ENCODE results near the gene ELL.

The ELL gene

DNA sequence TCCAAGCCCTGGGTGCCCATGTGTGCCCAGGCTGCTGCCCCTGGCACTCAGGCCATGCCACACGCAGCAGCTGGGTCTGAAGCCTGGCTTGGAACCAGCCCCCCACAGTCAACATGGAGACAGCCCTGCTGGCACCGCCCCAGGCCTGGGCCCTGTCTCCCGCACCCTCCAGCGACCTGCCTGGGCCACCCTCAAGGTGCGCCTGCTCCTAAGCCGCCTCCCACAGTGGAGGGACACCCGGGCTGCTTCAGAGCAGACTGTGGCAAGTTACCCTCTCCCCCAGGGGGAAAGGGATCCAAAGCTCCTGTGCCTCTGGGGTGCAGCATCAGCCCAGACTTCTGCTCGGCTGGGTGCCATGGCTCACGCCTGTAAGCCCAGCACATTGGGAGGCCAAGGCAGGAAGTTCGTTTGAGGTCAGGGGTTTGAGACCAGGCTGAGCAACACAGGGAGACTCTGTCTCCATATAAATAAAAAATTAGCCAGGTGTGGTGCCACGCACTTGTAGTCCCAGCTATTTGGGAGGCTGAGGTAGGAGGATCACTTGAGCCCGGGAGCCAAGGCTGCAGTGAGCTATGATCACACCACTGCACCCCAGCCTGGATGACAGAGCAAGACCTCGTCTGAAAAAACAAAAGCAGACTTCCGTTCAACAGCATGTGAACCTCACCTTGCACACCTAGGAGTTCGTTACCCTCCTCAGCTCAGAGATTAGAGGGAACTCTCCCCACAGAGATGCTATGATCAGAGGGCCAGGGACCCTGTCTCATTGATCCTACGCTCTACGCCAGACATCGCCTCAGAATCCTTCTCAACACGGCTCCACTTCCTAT lies 15.6 kb downstream of the ELL start:
- peaks cover 77 to 85% of the 10 kb centered on the region in 2 donors for H3K4me1 ChIP-seq (ENCODE audit: control insufficient read depth in 1 of 2, insufficient read depth in 2 of 2, low read length in 2 of 2)
- H3K27ac ChIP-seq (ENCODE audit: low read depth, low read length) = no peak overlapping the region
- peak overlapping the region; percentile 1 to 43 for H3K4me3 ChIP-seq (ENCODE audit: low read depth in 1 of 2, low read length in 2 of 2)
- no peaks in the 10 kb centered on the region for H3K36me3 ChIP-seq (ENCODE audit: control insufficient read depth in 1 of 2, insufficient read depth in 2 of 2, low read length in 2 of 2)
- no peaks in the 10 kb centered on the region for H3K9me3 ChIP-seq (ENCODE audit: control insufficient read depth in 1 of 2, low read length in 2 of 2)
- H3K9ac ChIP-seq (ENCODE audit: low read depth in 1 of 2, low read length in 2 of 2) = peak overlapping the region; percentile 50 to 54
- no peaks in the 10 kb centered on the region for H3K27me3 ChIP-seq (ENCODE audit: control insufficient read depth in 1 of 2, insufficient read depth in 2 of 2, low read length in 2 of 2)

DNA sequence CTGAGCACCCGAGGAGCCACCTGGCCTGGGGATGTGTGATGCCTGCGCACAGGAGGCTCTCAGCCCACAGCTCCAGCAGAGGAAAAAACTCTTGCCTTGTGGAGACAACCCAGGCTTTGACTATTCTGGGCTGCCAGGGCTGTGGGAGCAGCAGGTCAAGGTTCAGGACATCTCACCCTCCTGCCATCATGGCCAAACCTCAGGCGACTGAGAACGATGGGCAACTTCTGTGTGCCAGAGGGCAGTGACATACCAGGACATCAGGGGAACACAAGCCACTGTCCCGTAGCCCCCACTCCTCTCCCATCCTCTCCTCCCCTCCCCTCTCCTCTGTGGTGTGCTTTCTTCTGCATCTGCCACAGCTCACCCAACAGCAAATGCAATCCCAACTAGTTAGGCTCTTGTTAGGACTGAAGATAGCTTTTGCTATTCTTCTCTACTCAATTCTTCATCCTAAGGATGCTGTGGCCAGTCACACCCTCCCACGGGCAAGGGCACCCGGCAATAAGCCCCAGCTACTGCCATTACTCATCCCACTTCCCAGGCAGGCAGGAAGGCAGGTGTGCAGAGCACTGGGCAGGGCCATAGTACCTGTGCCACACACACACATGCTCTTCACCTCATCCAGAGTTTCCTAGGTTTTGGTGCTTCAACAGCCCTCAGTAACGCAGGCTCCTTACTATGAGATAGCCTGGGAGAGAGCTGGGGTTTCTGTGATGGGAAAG lies 16.8 kb downstream of the ELL start:
- H3K36me3 ChIP-seq (ENCODE audit: control insufficient read depth in 1 of 2, insufficient read depth in 2 of 2, low read length in 2 of 2) = no peaks in the 10 kb centered on the region
- H3K4me1 ChIP-seq (ENCODE audit: control insufficient read depth in 1 of 2, insufficient read depth in 2 of 2, low read length in 2 of 2) = peaks cover 87 to 88% of the 10 kb centered on the region in 2 donors
- H3K4me3 ChIP-seq (ENCODE audit: low read depth in 1 of 2, low read length in 2 of 2) = peak overlapping the region; percentile 6 to 43
- H3K9me3 ChIP-seq (ENCODE audit: control insufficient read depth in 1 of 2, low read length in 2 of 2) = no peaks in the 10 kb centered on the region
- H3K27me3 ChIP-seq (ENCODE audit: control insufficient read depth in 1 of 2, insufficient read depth in 2 of 2, low read length in 2 of 2) = no peaks in the 10 kb centered on the region
- peak overlapping the region; percentile 53 for H3K27ac ChIP-seq (ENCODE audit: low read depth, low read length)
- H3K9ac ChIP-seq (ENCODE audit: low read depth in 1 of 2, low read length in 2 of 2) = peak overlapping the region; percentile 49 to 50

DNA sequence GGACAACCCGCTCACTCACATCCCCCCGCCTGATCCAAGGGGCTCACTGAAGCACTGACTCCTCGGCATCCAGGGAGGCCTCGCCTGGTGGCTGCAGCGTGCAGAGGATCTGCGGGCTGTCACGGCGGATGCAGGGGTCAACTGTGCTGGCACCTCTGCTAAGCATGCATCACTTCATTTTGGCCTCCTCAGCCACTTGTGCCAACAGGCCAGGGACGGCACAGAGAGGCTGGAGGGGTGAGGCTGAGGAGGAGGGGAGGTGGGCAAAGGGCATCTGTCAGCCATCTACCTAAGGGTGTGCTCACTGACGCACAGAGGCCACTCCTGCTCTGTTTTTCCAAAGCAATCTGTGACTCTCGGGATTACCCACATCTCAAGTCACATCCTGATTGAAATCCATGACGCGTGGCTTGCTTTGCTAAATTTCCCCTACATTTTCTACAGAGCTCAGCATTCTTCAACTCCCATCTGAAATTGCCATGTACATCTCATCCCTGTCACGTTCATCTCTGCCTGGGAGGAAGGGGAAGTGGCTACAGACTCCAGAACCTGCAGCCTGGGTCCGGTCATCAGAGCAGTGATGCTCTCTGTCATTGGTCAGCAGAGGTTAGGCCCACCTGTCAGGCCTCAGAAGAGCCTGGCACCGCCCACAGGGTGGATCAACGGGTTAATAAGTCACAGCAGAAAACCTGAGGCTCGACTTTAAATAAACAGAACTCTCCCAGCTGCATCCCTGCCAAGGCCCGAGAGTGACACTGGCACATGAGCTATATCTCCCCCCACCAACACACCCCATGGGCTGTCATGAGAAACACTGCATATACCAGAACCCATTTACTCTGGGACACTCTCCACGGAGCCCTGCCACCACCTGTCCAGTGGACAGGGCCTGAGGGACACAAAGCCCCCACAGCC lies 17.6 kb downstream of the ELL start:
- Histone ChIP-seq H3K9ac (ENCODE audit: low read depth in 1 of 2, low read length in 2 of 2) (peak overlapping the region; percentile 49 to 50), H3K36me3 (ENCODE audit: control insufficient read depth in 1 of 2, insufficient read depth in 2 of 2, low read length in 2 of 2) (no peaks in the 10 kb centered on the region), H3K9me3 (ENCODE audit: control insufficient read depth in 1 of 2, low read length in 2 of 2) (no peaks in the 10 kb centered on the region), H3K4me3 (ENCODE audit: low read depth in 1 of 2, low read length in 2 of 2) (peak overlapping the region; percentile 43 to 57), H3K27ac (ENCODE audit: low read depth, low read length) (peak overlapping the region; percentile 53), H3K27me3 (ENCODE audit: control insufficient read depth in 1 of 2, insufficient read depth in 2 of 2, low read length in 2 of 2) (no peaks in the 10 kb centered on the region), H3K4me1 (ENCODE audit: control insufficient read depth in 1 of 2, insufficient read depth in 2 of 2, low read length in 2 of 2) (peaks cover 94 to 95% of the 10 kb centered on the region in 2 donors)

DNA sequence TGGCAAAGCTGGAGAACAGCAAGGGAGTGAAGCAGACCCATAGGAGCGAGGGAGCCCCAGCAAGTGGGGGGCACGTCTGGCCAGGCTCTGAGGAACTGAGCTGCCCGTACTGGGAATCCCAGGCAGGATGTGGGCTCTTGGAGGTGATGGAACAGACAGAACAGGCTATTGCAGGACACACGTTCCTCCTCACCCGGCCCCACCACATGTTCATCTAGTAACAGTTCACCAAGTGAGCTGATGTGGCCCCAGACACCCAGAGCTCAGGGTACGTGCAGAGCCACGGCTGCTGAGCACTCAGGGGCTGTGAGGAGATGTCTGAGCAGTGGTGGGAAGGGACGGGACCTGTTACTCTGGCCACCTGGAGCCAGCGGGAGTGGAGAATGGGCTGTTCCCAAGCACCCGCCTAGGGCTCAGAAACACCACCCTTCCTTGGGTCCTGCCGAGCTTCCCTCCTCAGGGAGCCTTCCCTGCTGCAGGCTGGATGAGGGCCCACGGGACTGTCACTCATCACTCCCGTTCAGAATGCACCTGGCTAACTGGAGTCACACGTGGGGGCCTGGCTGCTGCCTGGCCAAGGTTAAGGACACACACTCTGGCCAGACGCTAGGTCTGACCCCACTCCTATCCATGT lies 18.4 kb downstream of the ELL start:
- Histone ChIP-seq H3K9ac (ENCODE audit: low read depth in 1 of 2, low read length in 2 of 2) (peak overlapping the region; percentile 44 to 49), H3K36me3 (ENCODE audit: control insufficient read depth in 1 of 2, insufficient read depth in 2 of 2, low read length in 2 of 2) (no peaks in the 10 kb centered on the region), H3K27me3 (ENCODE audit: control insufficient read depth in 1 of 2, insufficient read depth in 2 of 2, low read length in 2 of 2) (no peaks in the 10 kb centered on the region), H3K27ac (ENCODE audit: low read depth, low read length) (peak overlapping the region; percentile 53), H3K4me3 (ENCODE audit: low read depth in 1 of 2, low read length in 2 of 2) (peak overlapping the region; percentile 43 to 57), H3K4me1 (ENCODE audit: control insufficient read depth in 1 of 2, insufficient read depth in 2 of 2, low read length in 2 of 2) (peaks cover 94 to 95% of the 10 kb centered on the region in 2 donors), H3K9me3 (ENCODE audit: control insufficient read depth in 1 of 2, low read length in 2 of 2) (no peaks in the 10 kb centered on the region)

DNA sequence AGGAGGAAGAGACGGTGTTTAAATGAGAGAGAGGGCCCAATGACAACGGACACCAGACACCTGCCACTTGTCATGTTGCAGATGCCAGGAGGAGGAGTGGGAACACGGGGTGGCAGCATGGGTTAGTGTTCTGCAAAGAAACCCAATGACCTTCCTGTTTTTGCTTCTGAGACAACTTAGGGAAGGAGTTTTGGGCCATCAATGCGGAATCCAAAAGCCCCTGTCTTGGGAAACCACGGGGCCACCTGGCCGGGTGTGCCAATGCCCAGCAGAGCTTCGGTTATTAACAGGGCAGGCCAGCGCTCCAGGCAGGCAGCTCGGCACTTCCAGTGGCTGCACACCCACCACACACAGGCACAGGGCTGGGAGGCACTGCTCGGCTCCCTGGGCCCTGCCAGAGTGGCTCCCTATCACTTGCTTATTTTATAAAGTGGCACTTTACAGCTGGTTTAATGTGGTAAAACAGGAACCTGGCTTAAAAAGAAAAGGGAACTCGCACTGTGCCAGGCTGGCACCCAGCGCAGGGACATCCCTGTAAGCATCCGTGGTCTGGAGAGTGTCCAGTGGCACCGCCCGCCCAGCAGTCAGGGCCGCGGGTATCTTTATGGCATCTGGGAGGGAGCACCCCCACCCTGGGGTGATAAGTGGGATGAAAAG lies 19.1 kb downstream of the ELL start:
- Histone ChIP-seq H3K9me3 (ENCODE audit: control insufficient read depth in 1 of 2, low read length in 2 of 2) (no peaks in the 10 kb centered on the region), H3K36me3 (ENCODE audit: control insufficient read depth in 1 of 2, insufficient read depth in 2 of 2, low read length in 2 of 2) (no peaks in the 10 kb centered on the region), H3K4me1 (ENCODE audit: control insufficient read depth in 1 of 2, insufficient read depth in 2 of 2, low read length in 2 of 2) (peaks cover 92 to 94% of the 10 kb centered on the region in 2 donors), H3K27me3 (ENCODE audit: control insufficient read depth in 1 of 2, insufficient read depth in 2 of 2, low read length in 2 of 2) (no peaks in the 10 kb centered on the region), H3K9ac (ENCODE audit: low read depth in 1 of 2, low read length in 2 of 2) (peak overlapping the region; percentile 44 to 49), H3K27ac (ENCODE audit: low read depth, low read length) (peak overlapping the region; percentile 37), H3K4me3 (ENCODE audit: low read depth in 1 of 2, low read length in 2 of 2) (peak overlapping the region in 1 of 2 donors; percentile 27)

DNA sequence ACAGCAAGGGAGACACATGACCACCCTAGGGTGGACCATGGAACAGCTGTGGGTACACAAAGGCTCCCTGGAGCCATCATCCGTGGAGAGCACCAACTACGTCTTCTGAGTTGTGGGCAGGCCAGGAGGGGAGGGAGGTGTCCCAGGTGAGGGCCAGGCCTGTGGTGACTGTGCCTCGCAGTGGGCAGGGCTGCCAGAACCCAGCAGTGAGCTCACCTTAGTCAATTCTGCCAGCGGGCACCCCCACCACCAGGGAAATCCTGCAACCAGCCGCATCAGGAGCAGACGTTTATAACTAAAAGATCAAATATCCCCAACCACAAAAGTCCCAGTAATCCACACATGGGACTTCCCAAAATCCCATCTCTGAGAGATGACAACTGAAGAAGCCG lies 19.6 kb downstream of the ELL start:
- Histone ChIP-seq H3K4me3 (ENCODE audit: low read depth in 1 of 2, low read length in 2 of 2) (no peak overlapping the region), H3K9me3 (ENCODE audit: control insufficient read depth in 1 of 2, low read length in 2 of 2) (no peaks in the 10 kb centered on the region), H3K27ac (ENCODE audit: low read depth, low read length) (peak overlapping the region; percentile 37), H3K36me3 (ENCODE audit: control insufficient read depth in 1 of 2, insufficient read depth in 2 of 2, low read length in 2 of 2) (no peaks in the 10 kb centered on the region), H3K27me3 (ENCODE audit: control insufficient read depth in 1 of 2, insufficient read depth in 2 of 2, low read length in 2 of 2) (no peaks in the 10 kb centered on the region), H3K4me1 (ENCODE audit: control insufficient read depth in 1 of 2, insufficient read depth in 2 of 2, low read length in 2 of 2) (peaks cover 88 to 90% of the 10 kb centered on the region in 2 donors), H3K9ac (ENCODE audit: low read depth in 1 of 2, low read length in 2 of 2) (peak overlapping the region; percentile 14 to 40)

DNA sequence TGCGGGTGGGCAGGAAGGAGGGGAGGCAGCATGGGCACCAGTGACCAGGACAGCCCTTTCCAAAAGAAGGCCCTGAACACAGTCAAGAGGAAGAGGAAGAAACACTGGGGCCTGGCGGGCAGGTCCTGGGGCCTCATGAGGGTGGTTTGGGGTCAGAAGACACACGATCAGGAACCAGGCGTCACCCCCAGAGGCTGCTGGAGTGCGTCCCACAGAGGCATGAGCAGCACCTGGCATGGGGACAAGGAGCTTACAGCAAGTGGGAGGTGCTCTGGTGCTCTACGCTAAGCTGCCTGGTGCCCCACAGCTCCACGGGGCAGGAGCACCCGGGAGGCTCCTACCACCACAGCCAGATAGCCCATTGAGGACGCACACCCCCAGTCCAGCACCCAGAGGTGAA lies 20.0 kb downstream of the ELL start:
- H3K9ac ChIP-seq (ENCODE audit: low read depth in 1 of 2, low read length in 2 of 2) = peak overlapping the region; percentile 14 to 40
- peaks cover 87 to 90% of the 10 kb centered on the region in 2 donors for H3K4me1 ChIP-seq (ENCODE audit: control insufficient read depth in 1 of 2, insufficient read depth in 2 of 2, low read length in 2 of 2)
- H3K9me3 ChIP-seq (ENCODE audit: control insufficient read depth in 1 of 2, low read length in 2 of 2) = no peaks in the 10 kb centered on the region
- no peak overlapping the region for H3K27ac ChIP-seq (ENCODE audit: low read depth, low read length)
- no peaks in the 10 kb centered on the region for H3K36me3 ChIP-seq (ENCODE audit: control insufficient read depth in 1 of 2, insufficient read depth in 2 of 2, low read length in 2 of 2)
- no peaks in the 10 kb centered on the region for H3K27me3 ChIP-seq (ENCODE audit: control insufficient read depth in 1 of 2, insufficient read depth in 2 of 2, low read length in 2 of 2)
- no peak overlapping the region for H3K4me3 ChIP-seq (ENCODE audit: low read depth in 1 of 2, low read length in 2 of 2)

DNA sequence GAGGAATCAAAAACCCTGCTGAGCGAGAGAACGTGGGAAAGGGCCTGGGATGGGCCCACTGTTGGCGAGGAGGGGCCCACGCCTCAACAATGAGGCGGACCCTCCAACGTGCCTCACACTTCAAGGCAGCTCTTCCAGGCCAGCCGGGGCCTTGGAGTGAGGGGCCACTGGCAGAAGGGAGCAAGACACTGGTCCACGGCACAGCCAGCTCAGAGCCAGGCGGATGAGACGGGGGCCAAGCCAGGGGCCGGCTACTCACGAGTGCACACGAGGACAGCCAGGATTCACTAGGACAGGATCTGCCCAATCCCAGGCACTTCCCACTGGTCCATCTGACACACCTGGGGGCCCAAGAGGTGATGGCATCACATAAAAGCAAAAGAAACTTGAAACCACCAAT lies 20.5 kb downstream of the ELL start:
- Histone ChIP-seq H3K4me3 (ENCODE audit: low read depth in 1 of 2, low read length in 2 of 2) (no peak overlapping the region), H3K27me3 (ENCODE audit: control insufficient read depth in 1 of 2, insufficient read depth in 2 of 2, low read length in 2 of 2) (no peaks in the 10 kb centered on the region), H3K9ac (ENCODE audit: low read depth in 1 of 2, low read length in 2 of 2) (no peak overlapping the region), H3K36me3 (ENCODE audit: control insufficient read depth in 1 of 2, insufficient read depth in 2 of 2, low read length in 2 of 2) (no peaks in the 10 kb centered on the region), H3K4me1 (ENCODE audit: control insufficient read depth in 1 of 2, insufficient read depth in 2 of 2, low read length in 2 of 2) (peaks cover 87 to 90% of the 10 kb centered on the region in 2 donors), H3K9me3 (ENCODE audit: control insufficient read depth in 1 of 2, low read length in 2 of 2) (no peaks in the 10 kb centered on the region), H3K27ac (ENCODE audit: low read depth, low read length) (peak overlapping the region; percentile 13)

DNA sequence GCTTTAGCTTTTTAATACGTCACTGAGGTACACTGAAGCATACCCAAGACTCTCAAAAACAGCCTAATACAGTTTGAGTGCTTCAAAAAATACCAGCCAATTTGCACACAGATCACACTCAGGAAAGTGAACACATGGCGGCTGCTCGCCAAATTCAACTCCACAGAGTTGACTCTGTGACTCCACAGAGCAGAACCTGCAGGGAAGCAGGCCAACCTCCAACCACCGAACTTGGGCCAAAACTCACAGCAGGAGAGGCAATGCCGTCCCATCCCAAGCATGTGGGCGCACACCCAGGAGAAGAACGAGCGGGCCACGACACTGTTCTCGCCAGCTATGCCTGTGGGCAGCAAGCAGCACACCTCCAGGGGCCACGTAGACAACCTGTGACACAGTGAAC lies 21.1 kb downstream of the ELL start:
- Histone ChIP-seq H3K4me3 (ENCODE audit: low read depth in 1 of 2, low read length in 2 of 2) (no peak overlapping the region), H3K4me1 (ENCODE audit: control insufficient read depth in 1 of 2, insufficient read depth in 2 of 2, low read length in 2 of 2) (peaks cover 87 to 90% of the 10 kb centered on the region in 2 donors), H3K36me3 (ENCODE audit: control insufficient read depth in 1 of 2, insufficient read depth in 2 of 2, low read length in 2 of 2) (no peaks in the 10 kb centered on the region), H3K27ac (ENCODE audit: low read depth, low read length) (no peak overlapping the region), H3K9me3 (ENCODE audit: control insufficient read depth in 1 of 2, low read length in 2 of 2) (no peaks in the 10 kb centered on the region), H3K9ac (ENCODE audit: low read depth in 1 of 2, low read length in 2 of 2) (no peak overlapping the region), H3K27me3 (ENCODE audit: control insufficient read depth in 1 of 2, insufficient read depth in 2 of 2, low read length in 2 of 2) (no peaks in the 10 kb centered on the region)
